ENCODE data around the gene SEC11A. TPM values are rescaled to one million over a fixed set of nuclear protein-coding genes. Genes with fewer than 3 reads are reported as not detected.
"Not testable (repeated sequence)": the region's sequence is repeated elsewhere in the genome, so short reads cannot be mapped to it uniquely, and the experiment has no call there.

SEC11A gene
- total and polyA plus RNA-seq, 2 donors: 120 to 158 TPM

- Histone ChIP-seq H3K9me3 (ENCODE audit: control insufficient read depth in 2 of 2, insufficient read depth in 1 of 2, low read length in 1 of 2) (no peaks in the 10 kb centered on the region), H3K36me3 (ENCODE audit: control insufficient read depth in 2 of 2, insufficient read depth in 2 of 2, low read length in 1 of 2) (peaks cover 3% of the 10 kb centered on the region in 2 donors), H3K4me1 (ENCODE audit: control insufficient read depth in 2 of 2, insufficient read depth in 2 of 2, low read length in 2 of 2) (peaks cover 4 to 9% of the 10 kb centered on the region in 2 donors), H3K27me3 (ENCODE audit: control insufficient read depth in 2 of 2, insufficient read depth in 1 of 2, low read length in 1 of 2) (no peaks in the 10 kb centered on the region), H3K4me3 (ENCODE audit: low read length in 2 of 2) (no peak overlapping the region), H3K27ac (ENCODE audit: low read depth in 1 of 2, low read length in 1 of 2) (no peak overlapping the region)
- WGBS: 84% methylated on average over 4 of the region's 4 CpGs
- DNase-seq (ENCODE audit: low read depth in 6 of 9, low spot score in 9 of 9): no peak
These were observed 12.9 kb downstream of the SEC11A start for GRCh38 chr15:84702961-84703482.

GRCh38 chr15:84699538-84700191, 16.3 kb downstream of the SEC11A start:
- H3K27ac ChIP-seq (ENCODE audit: low read depth in 1 of 2, low read length in 1 of 2): no peak overlapping the region
- no peaks in the 10 kb centered on the region for H3K9me3 ChIP-seq (ENCODE audit: control insufficient read depth in 2 of 2, insufficient read depth in 1 of 2, low read length in 1 of 2)
- H3K36me3 ChIP-seq (ENCODE audit: control insufficient read depth in 2 of 2, insufficient read depth in 2 of 2, low read length in 1 of 2): peaks cover 0 to 3% of the 10 kb centered on the region in 2 donors
- no peaks in the 10 kb centered on the region for H3K27me3 ChIP-seq (ENCODE audit: control insufficient read depth in 2 of 2, insufficient read depth in 1 of 2, low read length in 1 of 2)
- H3K4me3 ChIP-seq (ENCODE audit: low read length in 2 of 2): no peak overlapping the region
- no peaks in the 10 kb centered on the region for H3K4me1 ChIP-seq (ENCODE audit: control insufficient read depth in 2 of 2, insufficient read depth in 2 of 2, low read length in 2 of 2)
- WGBS: 97% methylated on average over 8 of the region's 8 CpGs
- DNase-seq (ENCODE audit: low read depth in 6 of 9, low spot score in 9 of 9): no peak

GRCh38 chr15:84697236-84697990, 18.5 kb downstream of the SEC11A start:
- H3K4me1 ChIP-seq (ENCODE audit: control insufficient read depth in 2 of 2, insufficient read depth in 2 of 2, low read length in 2 of 2): no peaks in the 10 kb centered on the region
- H3K36me3 ChIP-seq (ENCODE audit: control insufficient read depth in 2 of 2, insufficient read depth in 2 of 2, low read length in 1 of 2): no peaks in the 10 kb centered on the region
- no peak overlapping the region for H3K4me3 ChIP-seq (ENCODE audit: low read length in 2 of 2)
- H3K27ac ChIP-seq (ENCODE audit: low read depth in 1 of 2, low read length in 1 of 2): no peak overlapping the region
- DNase-seq (ENCODE audit: low read depth in 6 of 9, low spot score in 9 of 9): no peak
- 79% methylated on average over 1 of the region's 1 CpG for WGBS
- H3K9me3 ChIP-seq (ENCODE audit: control insufficient read depth in 2 of 2, insufficient read depth in 1 of 2, low read length in 1 of 2): no peaks in the 10 kb centered on the region
- no peaks in the 10 kb centered on the region for H3K27me3 ChIP-seq (ENCODE audit: control insufficient read depth in 2 of 2, insufficient read depth in 1 of 2, low read length in 1 of 2)

- DNase-seq (ENCODE audit: low read depth in 6 of 9, low spot score in 9 of 9): no peak
- WGBS: 97% methylated on average over 4 of the region's 4 CpGs
- no peaks in the 10 kb centered on the region for H3K27me3 ChIP-seq (ENCODE audit: control insufficient read depth in 2 of 2, insufficient read depth in 1 of 2, low read length in 1 of 2)
- H3K4me1 ChIP-seq (ENCODE audit: control insufficient read depth in 2 of 2, insufficient read depth in 2 of 2, low read length in 2 of 2): no peaks in the 10 kb centered on the region
- H3K4me3 ChIP-seq (ENCODE audit: low read length in 2 of 2): no peak overlapping the region
- H3K9me3 ChIP-seq (ENCODE audit: control insufficient read depth in 2 of 2, insufficient read depth in 1 of 2, low read length in 1 of 2): no peaks in the 10 kb centered on the region
- no peaks in the 10 kb centered on the region for H3K36me3 ChIP-seq (ENCODE audit: control insufficient read depth in 2 of 2, insufficient read depth in 2 of 2, low read length in 1 of 2)
- no peak overlapping the region for H3K27ac ChIP-seq (ENCODE audit: low read depth in 1 of 2, low read length in 1 of 2)
These were observed 19.2 kb downstream of the SEC11A start for GRCh38 chr15:84696757-84697156.

GRCh38 chr15:84690342-84690741, 25.6 kb downstream of the SEC11A start:
- WGBS: 98% methylated on average over 8 of the region's 8 CpGs
- H3K27me3 ChIP-seq (ENCODE audit: control insufficient read depth in 2 of 2, insufficient read depth in 1 of 2, low read length in 1 of 2): no peaks in the 10 kb centered on the region
- peaks cover 22 to 33% of the 10 kb centered on the region in 2 donors for H3K36me3 ChIP-seq (ENCODE audit: control insufficient read depth in 2 of 2, insufficient read depth in 2 of 2, low read length in 1 of 2)
- no peak overlapping the region for H3K27ac ChIP-seq (ENCODE audit: low read depth in 1 of 2, low read length in 1 of 2)
- no peaks in the 10 kb centered on the region for H3K9me3 ChIP-seq (ENCODE audit: control insufficient read depth in 2 of 2, insufficient read depth in 1 of 2, low read length in 1 of 2)
- H3K4me3 ChIP-seq (ENCODE audit: low read length in 2 of 2): no peak overlapping the region
- no peaks in the 10 kb centered on the region for H3K4me1 ChIP-seq (ENCODE audit: control insufficient read depth in 2 of 2, insufficient read depth in 2 of 2, low read length in 2 of 2)
- no peak for DNase-seq (ENCODE audit: low read depth in 6 of 9, low spot score in 9 of 9)

- Histone ChIP-seq H3K27ac (ENCODE audit: low read depth in 1 of 2, low read length in 1 of 2) (no peak overlapping the region), H3K4me3 (ENCODE audit: low read length in 2 of 2) (no peak overlapping the region), H3K27me3 (ENCODE audit: control insufficient read depth in 2 of 2, insufficient read depth in 1 of 2, low read length in 1 of 2) (no peaks in the 10 kb centered on the region), H3K36me3 (ENCODE audit: control insufficient read depth in 2 of 2, insufficient read depth in 2 of 2, low read length in 1 of 2) (peaks cover 24 to 34% of the 10 kb centered on the region in 2 donors), H3K9me3 (ENCODE audit: control insufficient read depth in 2 of 2, insufficient read depth in 1 of 2, low read length in 1 of 2) (no peaks in the 10 kb centered on the region), H3K4me1 (ENCODE audit: control insufficient read depth in 2 of 2, insufficient read depth in 2 of 2, low read length in 2 of 2) (no peaks in the 10 kb centered on the region)
- no peak for DNase-seq (ENCODE audit: low read depth in 6 of 9, low spot score in 9 of 9)
- WGBS: 97% methylated on average over 4 of the region's 4 CpGs
These were observed 26.1 kb downstream of the SEC11A start for GRCh38 chr15:84689858-84690257.

GRCh38 chr15:84686446-84686845, 29.5 kb downstream of the SEC11A start:
- H3K9me3 ChIP-seq (ENCODE audit: control insufficient read depth in 2 of 2, insufficient read depth in 1 of 2, low read length in 1 of 2); H3K27me3 ChIP-seq (ENCODE audit: control insufficient read depth in 2 of 2, insufficient read depth in 1 of 2, low read length in 1 of 2); H3K4me1 ChIP-seq (ENCODE audit: control insufficient read depth in 2 of 2, insufficient read depth in 2 of 2, low read length in 2 of 2); H3K27ac ChIP-seq (ENCODE audit: low read depth in 1 of 2, low read length in 1 of 2); H3K4me3 ChIP-seq (ENCODE audit: low read length in 2 of 2); DNase-seq (ENCODE audit: low read depth in 6 of 9, low spot score in 9 of 9): not testable (repeated sequence)
- peaks cover 29 to 57% of the 10 kb centered on the region in 2 donors for H3K36me3 ChIP-seq (ENCODE audit: control insufficient read depth in 2 of 2, insufficient read depth in 2 of 2, low read length in 1 of 2)
- WGBS: 93% methylated on average over 7 of the region's 7 CpGs

- Histone ChIP-seq H3K27ac (ENCODE audit: low read depth in 1 of 2, low read length in 1 of 2) (no peak overlapping the region), H3K4me3 (ENCODE audit: low read length in 2 of 2) (no peak overlapping the region), H3K4me1 (ENCODE audit: control insufficient read depth in 2 of 2, insufficient read depth in 2 of 2, low read length in 2 of 2) (no peaks in the 10 kb centered on the region), H3K36me3 (ENCODE audit: control insufficient read depth in 2 of 2, insufficient read depth in 2 of 2, low read length in 1 of 2) (peaks cover 28 to 54% of the 10 kb centered on the region in 2 donors), H3K9me3 (ENCODE audit: control insufficient read depth in 2 of 2, insufficient read depth in 1 of 2, low read length in 1 of 2) (no peaks in the 10 kb centered on the region), H3K27me3 (ENCODE audit: control insufficient read depth in 2 of 2, insufficient read depth in 1 of 2, low read length in 1 of 2) (no peaks in the 10 kb centered on the region)
- DNase-seq (ENCODE audit: low read depth in 6 of 9, low spot score in 9 of 9): no peak
- WGBS: 95% methylated on average over 5 of the region's 5 CpGs
These were observed 30.6 kb downstream of the SEC11A start for GRCh38 chr15:84685304-84685703.

GRCh38 chr15:84684092-84684491, 31.8 kb downstream of the SEC11A start:
- no peak overlapping the region for H3K4me3 ChIP-seq (ENCODE audit: low read length in 2 of 2)
- WGBS: 97% methylated on average over 1 of the region's 1 CpG
- H3K27ac ChIP-seq (ENCODE audit: low read depth in 1 of 2, low read length in 1 of 2): no peak overlapping the region
- no peak for DNase-seq (ENCODE audit: low read depth in 6 of 9, low spot score in 9 of 9)
- H3K9me3 ChIP-seq (ENCODE audit: control insufficient read depth in 2 of 2, insufficient read depth in 1 of 2, low read length in 1 of 2): no peaks in the 10 kb centered on the region
- no peaks in the 10 kb centered on the region for H3K27me3 ChIP-seq (ENCODE audit: control insufficient read depth in 2 of 2, insufficient read depth in 1 of 2, low read length in 1 of 2)
- peaks cover 24 to 52% of the 10 kb centered on the region in 2 donors for H3K36me3 ChIP-seq (ENCODE audit: control insufficient read depth in 2 of 2, insufficient read depth in 2 of 2, low read length in 1 of 2)
- no peaks in the 10 kb centered on the region for H3K4me1 ChIP-seq (ENCODE audit: control insufficient read depth in 2 of 2, insufficient read depth in 2 of 2, low read length in 2 of 2)
